GM12878 (cell line): ENCODE data around the gene TSPEAR. TPM values are rescaled to one million over a fixed set of nuclear protein-coding genes. Genes with fewer than 3 reads are reported as not detected.

ENCODE experiments used
- ATAC-seq: fragments of 200-7000 bp; cut with Tn5 transposase; 3 replicates; pipeline ENCODE4 v1.9.1; 2020; ENCODE audit warnings: mild to moderate bottlenecking, moderate library complexity
- BruUV-seq: library from RNA; stranded (reverse); fragments of 400-500 nt; replicated peaks from 2 replicates; lab custom pipeline; 2021; lab: Mats Ljungman, UMichigan
- CTCF ChIA-PET: fragments of 300-600 bp; sonication (Branson Sonifier 250); formaldehyde crosslinking; extraction: SDS; loops from one replicate; lab custom pipeline; 2021; ENCODE audit warnings: inconsistent platforms; lab: Yijun Ruan, JAX
- POLR2A ChIA-PET: fragments of 350-600 bp; formaldehyde crosslinking; extraction: SDS; loops from one replicate; lab custom pipeline; 2021; ENCODE audit warnings: inconsistent platforms; lab: Charles Lee
- RAD21 ChIA-PET: fragments of 300-600 bp; sonication (Branson Sonifier 250); formaldehyde crosslinking; loops from one replicate; lab custom pipeline; 2023; ENCODE audit warnings: antibody characterized with exemption; ENCODE audit not compliant: unreplicated experiment; lab: Charles Lee
- SMC1A ChIA-PET: fragments of 300-600 bp; sonication (Branson Sonifier 250); formaldehyde crosslinking; loops from one replicate; lab custom pipeline; 2023; ENCODE audit not compliant: unreplicated experiment, uncharacterized antibody; lab: Charles Lee
- DNase-seq: peaks from one replicate; pipeline ENCODE4 v3.0.0-alpha.2; 2011; ENCODE audit warnings: low read depth, low spot score
- FAIRE-seq: peaks from 3 replicates; lab custom pipeline; 2011; peaks lifted over from hg19 to GRCh38; lab: Jason Lieb, UNC
- H2AFZ ChIP-seq: 2 replicates; pipeline ENCODE4 v1.6.0; 2011; ENCODE audit warnings: low read depth, low read length, control low read depth; ENCODE audit not compliant: control insufficient read depth
- H3K27ac ChIP-seq: 2 replicates; pipeline ENCODE4 v1.5.1; 2011; ENCODE audit warnings: control low read depth; ENCODE audit not compliant: control insufficient read depth, insufficient read depth
- H3K27me3 ChIP-seq, 2 experiments: replicated peaks in 1 of 2; 2 replicates each; pipeline versions ENCODE4 v1.6.0 to v1.6.1; 2011; ENCODE audit warnings: low read length in 1 of 2; ENCODE audit not compliant: control insufficient read depth in 2 of 2, insufficient read depth in 2 of 2
- H3K36me3 ChIP-seq, 2 experiments: 2 replicates each; pipeline ENCODE4 v1.5.1; 2011; ENCODE audit warnings: low read length in 1 of 2; ENCODE audit not compliant: control insufficient read depth in 2 of 2, insufficient read depth in 2 of 2
- H3K4me1 ChIP-seq: 2 replicates; pipeline ENCODE4 v1.6.1; 2011; ENCODE audit warnings: mild to moderate bottlenecking, low read length, moderate library complexity, mixed read lengths; ENCODE audit not compliant: control insufficient read depth, insufficient read depth
- H3K4me2 ChIP-seq: 2 replicates; pipeline ENCODE4 v1.6.0; 2011; ENCODE audit warnings: control low read depth; ENCODE audit not compliant: control insufficient read depth, insufficient read depth
- H3K4me3 ChIP-seq: fragments of 200-600 bp; sonication (generic); 2 replicates; pipeline ENCODE4 v1.5.1; 2016
- H3K79me2 ChIP-seq: 2 replicates; pipeline ENCODE4 v1.6.0; 2011; ENCODE audit warnings: low read length; ENCODE audit not compliant: control insufficient read depth, insufficient read depth
- H3K9ac ChIP-seq: 2 replicates; pipeline ENCODE4 v1.8.0; 2011; ENCODE audit warnings: low read length, control low read depth, mixed read lengths; ENCODE audit not compliant: control insufficient read depth, insufficient read depth
- H3K9me3 ChIP-seq: replicated peaks from 3 replicates; pipeline ENCODE4 v1.5.1; 2011; ENCODE audit warnings: mild to moderate bottlenecking, low read length; ENCODE audit not compliant: control insufficient read depth, insufficient read depth
- H4K20me1 ChIP-seq: 2 replicates; pipeline ENCODE4 v1.6.0; 2011; ENCODE audit not compliant: control insufficient read depth, insufficient read depth
- ASH2L ChIP-seq: fragments of 300-600, 200-600 bp; sonication (generic); IDR thresholded peaks from 2 replicates; pipeline ENCODE4 v1.6.1; 2017; ENCODE audit warnings: low read depth, mild to moderate bottlenecking, borderline replicate concordance
- BHLHE40 ChIP-seq, 2 experiments: fragments of 450-650 bp in 1 of 2; IDR thresholded peaks; 2 replicates each; pipeline ENCODE4 v1.6.1; 2011 to 2017; ENCODE audit warnings: low read depth in 2 of 2, borderline replicate concordance in 1 of 2, improper control_type of control experiment in 1 of 2, low read length in 1 of 2, mild to moderate bottlenecking in 1 of 2
- GATAD2B ChIP-seq: fragments of 450-650 bp; conservative IDR thresholded peaks from 2 replicates; pipeline ENCODE4 v1.6.1; 2017; ENCODE audit warnings: low read depth, mild to moderate bottlenecking, moderate library complexity
- HDAC2 ChIP-seq: fragments of 200-600 bp; sonication (generic); IDR thresholded peaks from 2 replicates; pipeline ENCODE4 v1.6.1; 2017
- JUND ChIP-seq: IDR thresholded peaks from 2 replicates; pipeline ENCODE4 v1.6.1; 2012; ENCODE audit warnings: low read depth, mild to moderate bottlenecking, low read length, improper control_type of control experiment, moderate library complexity
- LARP7 ChIP-seq: fragments of 450-650 bp; IDR thresholded peaks from 2 replicates; pipeline ENCODE4 v1.6.1; 2017; ENCODE audit warnings: mild to moderate bottlenecking
- SMAD1 ChIP-seq: fragments of 450-650 bp; IDR thresholded peaks from 2 replicates; pipeline ENCODE4 v1.6.1; 2018; ENCODE audit warnings: mild to moderate bottlenecking, low read depth; ENCODE audit not compliant: partially characterized antibody
- SP1 ChIP-seq: IDR thresholded peaks from one replicate; pipeline ENCODE4 v1.6.1; 2011; ENCODE audit warnings: low read depth, low read length
- SUZ12 ChIP-seq: fragments of 200-600 bp; sonication (generic); IDR thresholded peaks from one replicate; pipeline ENCODE4 v1.6.1; 2018; ENCODE audit warnings: antibody characterized with exemption, mild to moderate bottlenecking; ENCODE audit not compliant: unreplicated experiment
- WGBS: methylation state at CpG from one replicate; pipeline ENCODE4 v1.1.6; 2016; ENCODE audit warnings: low lambda C conversion rate; ENCODE audit not compliant: insufficient replicate concordance, insufficient coverage; ENCODE audit errors: missing lambda C conversion rate; 5-methylcytosine and 5-hydroxymethylcytosine counted together
- in situ Hi-C: fragments of 300-500 bp; cut with MboI; formaldehyde crosslinking; loops from 9 replicates; pipeline ENCODE4 v1.14.3; 2018; ENCODE audit warnings: mixed read lengths
- intact Hi-C: fragments of 100-400 bp; cut with micrococcal nuclease; formaldehyde crosslinking; loops from one replicate; pipeline ENCODE4 v1.14.2; 2022; ENCODE audit not compliant: unreplicated experiment
- polyA plus RNA-seq, 11 experiments: library from polyadenylated mRNA; depleted of rRNA in 4 of 11; unstranded in 6 of 11; stranded (reverse) in 5 of 11; fragments of >200 nt; fragmentation: Nextera tagmentation in 4 of 11; fragmentation: Illumina TruSeq in 1 of 11; extraction: Ambion mirVana in 4 of 11; extraction: Trizol in 1 of 11; gene quantifications; 1 replicate in 1 of 11; 2 replicates in 10 of 11; pipeline versions ENCODE4 v1.2.1 to v1.2.3, GENCODE V29; 2011 to 2016; ENCODE audit warnings: inconsistent platforms in 2 of 11, missing spikeins in 2 of 11, low read depth in 1 of 11
- total RNA-seq, 4 experiments: library from RNA; depleted of rRNA in 3 of 4; stranded (reverse); fragments of >200 nt in 3 of 4; fragmentation: Illumina TruSeq in 1 of 4; extraction: Trizol in 1 of 4; gene quantifications; 2 replicates each; pipeline versions ENCODE4 v1.2.1 to v1.2.3, GENCODE V29; 2013 to 2021
- TF ChIP-seq, protein P1 (sequence below): IDR thresholded peaks from 2 replicates; pipeline ENCODE4 v1.6.1; 2011; ENCODE audit warnings: borderline replicate concordance, low read depth, mild to moderate bottlenecking, moderate library complexity, low read length; ENCODE audit not compliant: insufficient read depth, poor library complexity, severe bottlenecking

Gene TSPEAR
- total and polyA plus RNA-seq, 10 of the 15 experiments (the other 5 are each of a cell fraction or from before 2014, with no cell fraction given) = not detected

- DNase-seq = no peak
- Histone ChIP-seq H3K9ac (no peak overlapping the region), H3K9me3 (no peaks in the 10 kb centered on the region; the same call in 2 of the 3 replicates), H4K20me1 (no peaks in the 10 kb centered on the region), H3K36me3 (no peaks in the 10 kb centered on the region), H3K27ac (no peak overlapping the region), H2AFZ (no peak overlapping the region)
- intact Hi-C loops = no loop called here
- RAD21 ChIA-PET = no interaction called here
- no peak for ATAC-seq
- SMC1A ChIA-PET = no interaction called here
- in situ Hi-C loops = no loop called here
- TF ChIP-seq JUND = no peak
- no peak for TF ChIP-seq SP1
- TF ChIP-seq SMAD1 = no peak
- TF ChIP-seq BHLHE40 (IDR thresholded peaks at IDR 0.05; ENCODE audit: borderline replicate concordance in 1 of 2, low read depth in 2 of 2, low read length in 1 of 2) = no peak
- no peak for TF ChIP-seq LARP7
- TF ChIP-seq HDAC2 = no peak
- TF ChIP-seq GATAD2B = no peak
- TF ChIP-seq SUZ12 = no peak
- TF ChIP-seq, protein P1, sequence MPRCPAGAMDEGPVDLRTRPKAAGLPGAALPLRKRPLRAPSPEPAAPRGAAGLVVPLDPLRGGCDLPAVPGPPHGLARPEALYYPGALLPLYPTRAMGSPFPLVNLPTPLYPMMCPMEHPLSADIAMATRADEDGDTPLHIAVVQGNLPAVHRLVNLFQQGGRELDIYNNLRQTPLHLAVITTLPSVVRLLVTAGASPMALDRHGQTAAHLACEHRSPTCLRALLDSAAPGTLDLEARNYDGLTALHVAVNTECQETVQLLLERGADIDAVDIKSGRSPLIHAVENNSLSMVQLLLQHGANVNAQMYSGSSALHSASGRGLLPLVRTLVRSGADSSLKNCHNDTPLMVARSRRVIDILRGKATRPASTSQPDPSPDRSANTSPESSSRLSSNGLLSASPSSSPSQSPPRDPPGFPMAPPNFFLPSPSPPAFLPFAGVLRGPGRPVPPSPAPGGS = no peak
- TF ChIP-seq ASH2L = no peak
- TF ChIP-seq, all 136 proteins: peak for 0
- WGBS = 55% methylated on average over 7 of the region's 7 CpGs
- Histone ChIP-seq H3K79me2 (no peaks in the 10 kb centered on the region), H3K4me3 (no peak overlapping the region), H3K4me1 (no peaks in the 10 kb centered on the region), H3K4me2 (no peak overlapping the region), H3K27me3 (no peaks in the 10 kb centered on the region)
- ChIA-PET POLR2A (no interaction called here), CTCF (no interaction called here)
- no TSS peak for BruUV-seq
- FAIRE-seq = no peak
These were observed 175.4 kb downstream of the TSPEAR start for GRCh38 chr21:44535963-44536362.
